VCaP (cell line): ENCODE data around the gene PCSK5.

Experiments
- H3K27ac ChIP-seq: fragments of 450-650 bp; 2 replicates; pipeline ENCODE4 v1.5.1; 2017
- CTCF ChIP-seq: fragments of 450-650 bp; conservative IDR thresholded peaks from 2 replicates; pipeline ENCODE4 v1.5.1; 2017; ENCODE audit warnings: mild to moderate bottlenecking, moderate library complexity

Gene PCSK5

GRCh38 chr9:76151267-76151666 is 260.8 kb downstream of the PCSK5 start:
- no peak overlapping the region for H3K27ac ChIP-seq
- TF ChIP-seq CTCF = no peak

GRCh38 chr9:76153339-76153738 is 262.9 kb downstream of the PCSK5 start:
- H3K27ac ChIP-seq = no peak overlapping the region
- TF ChIP-seq CTCF = no peak

GRCh38 chr9:76153902-76154629 is 263.6 kb downstream of the PCSK5 start:
- no peak overlapping the region for H3K27ac ChIP-seq
- TF ChIP-seq CTCF = no peak

- H3K27ac ChIP-seq = no peak overlapping the region
- TF ChIP-seq CTCF = no peak
Measured at GRCh38 chr9:76155361-76155760, 264.9 kb downstream of the PCSK5 start.

- no peak for TF ChIP-seq CTCF
- H3K27ac ChIP-seq = no peak overlapping the region
Measured at GRCh38 chr9:76158713-76159112, 268.2 kb downstream of the PCSK5 start.

- H3K27ac ChIP-seq = no peak overlapping the region
- no peak for TF ChIP-seq CTCF
Measured at GRCh38 chr9:76159293-76159926, 268.9 kb downstream of the PCSK5 start.

- TF ChIP-seq CTCF = no peak
- no peak overlapping the region for H3K27ac ChIP-seq
Measured at GRCh38 chr9:76161106-76161505, 270.6 kb downstream of the PCSK5 start.
